Right forelimb (tissue), 1 donor: ENCODE results near the gene KDM4B.

Source experiments
- DNase-seq: peaks from one replicate; pipeline ENCODE4 v3.0.0-alpha.2; 2018

Gene KDM4B

GRCh38 chr19:5093948-5094718 is 125.2 kb downstream of the KDM4B start:
- DNase-seq: no peak

- no peak for DNase-seq
These were observed 126.1 kb downstream of the KDM4B start for GRCh38 chr19:5094768-5095567.

- no peak for DNase-seq
These were observed 126.6 kb downstream of the KDM4B start for GRCh38 chr19:5095568-5095850.

- no peak for DNase-seq
These were observed 127.6 kb downstream of the KDM4B start for GRCh38 chr19:5096536-5096935.

GRCh38 chr19:5097331-5097930 is 128.5 kb downstream of the KDM4B start:
- no peak for DNase-seq

- DNase-seq: no peak
These were observed 129.2 kb downstream of the KDM4B start for GRCh38 chr19:5097959-5098623.

- DNase-seq: no peak
These were observed 129.7 kb downstream of the KDM4B start for GRCh38 chr19:5098646-5099045.

- DNase-seq: no peak
These were observed 130.8 kb downstream of the KDM4B start for GRCh38 chr19:5099701-5100221.

GRCh38 chr19:5101871-5102270 is 133.0 kb downstream of the KDM4B start:
- no peak for DNase-seq

- no peak for DNase-seq
These were observed 133.6 kb downstream of the KDM4B start for GRCh38 chr19:5102520-5102919.

- DNase-seq: peak; percentile 68
These were observed 134.3 kb downstream of the KDM4B start for GRCh38 chr19:5103061-5103701.

GRCh38 chr19:5103812-5104410 is 135.0 kb downstream of the KDM4B start:
- DNase-seq: no peak

- DNase-seq: no peak
These were observed 136.0 kb downstream of the KDM4B start for GRCh38 chr19:5104871-5105351.

- DNase-seq: no peak
These were observed 137.3 kb downstream of the KDM4B start for GRCh38 chr19:5106191-5106726.

GRCh38 chr19:5106971-5107370 is 138.1 kb downstream of the KDM4B start:
- DNase-seq: no peak

- DNase-seq: no peak
These were observed 138.7 kb downstream of the KDM4B start for GRCh38 chr19:5107432-5108122.

GRCh38 chr19:5108123-5108596 is 139.2 kb downstream of the KDM4B start:
- no peak for DNase-seq

GRCh38 chr19:5108866-5109265 is 140.0 kb downstream of the KDM4B start:
- DNase-seq: no peak

GRCh38 chr19:5109560-5109959 is 140.6 kb downstream of the KDM4B start:
- DNase-seq: no peak

GRCh38 chr19:5110546-5110945 is 141.6 kb downstream of the KDM4B start:
- no peak for DNase-seq

- no peak for DNase-seq
These were observed 142.1 kb downstream of the KDM4B start for GRCh38 chr19:5111051-5111450.
